GM21526 (cell line): ENCODE results near the gene TNS3.

ENCODE experiments used
- ATAC-seq: cut with Tn5 transposase; IDR thresholded peaks from one replicate; pipeline ENCODE4 v1.9.1; 2021; ENCODE audit warnings: moderate library complexity; ENCODE audit not compliant: unreplicated experiment, low FRiP score

The TNS3 gene

DNA sequence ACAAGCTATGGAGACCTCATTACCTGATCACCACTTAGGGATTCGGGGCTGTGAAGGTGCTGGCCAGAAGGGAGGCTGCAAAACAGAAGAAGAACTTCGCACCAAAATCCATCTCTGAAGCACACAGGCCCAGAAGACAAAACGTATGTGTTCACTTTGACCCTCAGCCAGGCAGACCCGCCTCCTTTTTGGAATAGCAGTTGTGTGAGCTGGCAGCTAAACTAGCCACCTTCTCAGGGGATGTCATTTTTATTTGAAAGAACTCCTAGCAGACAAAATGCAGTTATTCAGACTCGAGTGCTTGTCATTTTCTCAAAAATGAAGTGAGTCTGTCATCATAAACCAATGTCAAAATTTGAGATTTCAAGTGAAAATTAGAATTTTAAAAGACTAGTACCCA, 71.7 kb downstream of the TNS3 start:
- ATAC-seq = no peak

DNA sequence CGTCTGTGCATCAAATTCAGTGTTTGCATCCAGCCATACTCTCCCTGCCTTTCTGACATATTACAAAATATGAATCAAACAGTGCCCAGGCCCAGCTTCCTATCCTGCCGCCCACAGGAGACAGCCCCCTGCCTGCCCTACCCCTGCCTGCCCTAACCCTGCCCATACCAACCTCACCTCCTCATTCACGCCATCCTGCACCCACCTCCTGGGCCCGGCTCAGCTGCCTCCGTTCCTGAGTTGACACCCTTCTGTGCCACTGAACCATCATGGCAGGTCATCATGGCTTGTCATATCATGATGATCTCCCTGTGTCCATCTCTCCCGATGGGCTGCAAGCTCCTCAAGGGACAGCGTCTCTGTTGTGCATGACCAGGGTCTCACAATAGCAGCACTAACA, 72.3 kb downstream of the TNS3 start:
- ATAC-seq = no peak

DNA sequence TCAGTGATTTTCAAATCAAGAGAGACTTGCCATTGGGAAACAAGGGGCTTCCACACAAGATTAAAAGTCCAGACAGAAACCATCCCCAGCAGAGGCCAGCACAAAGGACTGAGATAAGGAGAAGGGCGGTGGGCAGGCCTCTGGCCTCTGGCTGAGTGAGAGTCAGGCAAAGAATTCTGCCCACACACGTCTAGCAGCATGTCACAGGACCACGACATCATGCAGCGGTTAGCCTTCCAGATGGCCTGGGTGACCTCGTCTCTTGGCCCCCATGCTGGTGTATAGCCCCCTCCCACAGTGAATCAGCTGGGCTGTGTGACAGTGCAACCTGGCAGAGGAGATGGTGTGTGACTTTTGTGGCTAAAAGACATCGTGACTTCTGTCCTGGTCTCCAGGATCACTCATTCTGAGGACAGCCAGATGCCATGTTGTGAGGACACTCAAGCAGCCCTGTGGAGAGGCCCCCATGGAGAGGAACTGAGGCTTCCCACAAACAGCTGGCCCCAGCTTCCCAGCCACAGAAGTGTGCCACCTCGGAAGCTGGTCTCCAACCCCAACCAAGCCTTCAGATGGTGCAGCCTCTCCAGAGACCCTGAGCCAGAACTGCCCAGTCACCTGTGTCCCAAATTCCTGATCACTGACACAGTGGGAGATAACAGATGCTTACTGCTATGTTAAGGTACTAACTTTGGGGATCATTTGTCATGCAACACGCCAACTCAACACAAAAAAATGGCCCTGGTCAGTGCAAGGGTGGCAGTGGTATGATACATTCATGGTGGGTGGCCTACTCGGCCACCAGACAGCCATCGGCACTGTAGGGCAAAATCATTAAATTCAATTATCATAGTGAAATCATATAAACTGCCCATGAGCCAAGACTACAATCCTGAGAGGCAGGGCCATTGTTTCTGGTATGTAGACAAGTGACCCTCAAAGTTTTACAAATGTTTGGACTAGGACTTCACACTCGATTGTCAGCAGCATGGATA, 73.2 kb downstream of the TNS3 start:
- ATAC-seq = no peak

DNA sequence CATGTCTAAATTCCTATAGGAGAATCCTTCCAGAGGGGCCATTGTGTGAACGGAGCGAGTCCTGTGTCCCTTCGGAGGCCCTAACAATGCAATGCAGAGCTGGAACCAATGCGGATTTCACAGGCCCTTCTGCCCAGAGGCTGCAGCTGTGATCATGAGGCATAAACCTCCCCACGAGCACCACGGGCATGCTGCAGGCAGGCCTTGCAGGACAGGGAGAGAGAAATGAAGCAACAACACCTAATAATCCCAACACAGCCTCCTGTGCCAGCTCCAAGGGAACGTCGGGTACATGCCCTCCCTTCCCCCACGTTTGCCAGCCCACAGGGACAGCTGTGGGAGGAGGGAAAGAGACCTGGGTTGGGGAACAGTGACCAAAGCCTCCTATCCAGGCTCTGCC, 74.4 kb downstream of the TNS3 start:
- ATAC-seq = no peak

DNA sequence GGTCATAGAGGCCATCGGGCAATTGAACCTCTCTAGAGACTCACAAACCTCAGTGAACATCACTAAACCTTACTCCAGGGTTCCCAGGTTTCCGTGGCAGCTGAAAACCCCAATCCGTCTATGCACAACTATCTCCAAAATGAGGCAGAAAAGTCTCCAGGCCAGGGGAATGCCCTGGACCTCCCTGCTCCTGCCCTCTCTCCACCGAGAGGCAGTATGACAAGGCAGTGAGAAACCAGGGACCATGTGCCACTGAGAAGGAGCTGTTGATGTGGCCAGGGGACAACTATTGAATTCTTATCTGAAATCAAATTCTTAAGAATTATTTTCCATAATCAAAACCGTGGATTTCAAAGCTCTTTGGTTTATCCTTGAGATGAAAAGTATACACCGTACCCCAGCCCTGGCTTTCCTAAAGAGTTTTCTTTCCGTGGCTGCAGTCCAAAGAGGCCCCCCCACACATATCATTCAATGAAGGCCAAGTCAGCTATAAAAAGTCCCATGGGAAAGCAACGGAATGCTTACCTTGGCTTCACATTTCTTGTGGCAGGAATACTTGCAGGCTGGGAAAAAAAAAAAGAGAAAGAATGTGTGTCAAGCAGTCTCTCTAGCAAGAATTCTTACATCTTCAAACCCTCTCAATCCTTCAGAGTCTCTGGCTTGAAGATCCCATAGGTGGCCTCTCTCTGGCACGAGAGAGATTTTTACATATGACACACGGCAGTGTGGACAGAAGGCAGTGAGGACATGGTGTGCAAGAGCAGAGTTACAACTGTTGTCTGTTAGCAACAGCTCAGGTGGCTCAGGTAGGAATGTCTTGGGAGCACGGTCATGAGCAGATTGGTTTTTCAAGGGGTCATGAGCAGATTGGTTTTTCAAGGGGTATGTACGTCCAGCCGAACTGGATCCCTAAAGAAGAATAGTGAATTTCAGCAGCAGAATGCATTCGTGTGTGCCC, 75.2 kb downstream of the TNS3 start:
- no peak for ATAC-seq

DNA sequence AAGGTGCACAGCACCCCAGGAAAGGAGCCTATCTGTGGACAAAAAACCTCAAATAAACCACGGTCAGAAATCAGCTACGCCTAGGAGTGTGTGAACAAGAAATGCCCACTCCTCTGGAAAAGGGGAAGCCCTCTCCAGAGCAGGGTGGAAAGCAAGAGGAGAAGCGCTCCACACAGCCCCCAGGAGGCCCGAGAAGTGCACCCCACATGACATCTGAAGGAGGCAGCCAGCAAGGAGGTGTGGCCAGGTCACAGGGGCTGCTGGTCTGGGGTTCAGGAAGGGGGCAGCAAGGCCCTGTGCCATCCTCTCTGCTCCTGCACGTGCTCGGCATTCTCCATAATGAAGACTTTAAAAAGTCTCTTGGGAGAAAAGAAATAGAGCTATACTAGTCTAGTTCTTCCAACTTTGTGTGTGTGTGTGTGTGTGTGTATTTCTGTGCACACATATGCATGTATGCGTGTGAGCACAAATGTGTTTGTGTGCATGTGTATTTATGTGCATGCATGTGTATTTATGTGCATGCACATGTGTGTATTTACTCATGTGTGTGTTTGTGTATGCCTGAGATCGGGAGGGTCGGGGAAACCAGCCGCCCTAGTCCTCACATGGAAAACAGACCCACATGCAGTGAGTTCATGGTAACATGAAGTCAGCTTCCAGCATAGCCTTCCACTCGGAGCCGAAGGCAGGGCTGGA, 76.5 kb downstream of the TNS3 start:
- ATAC-seq = no peak

DNA sequence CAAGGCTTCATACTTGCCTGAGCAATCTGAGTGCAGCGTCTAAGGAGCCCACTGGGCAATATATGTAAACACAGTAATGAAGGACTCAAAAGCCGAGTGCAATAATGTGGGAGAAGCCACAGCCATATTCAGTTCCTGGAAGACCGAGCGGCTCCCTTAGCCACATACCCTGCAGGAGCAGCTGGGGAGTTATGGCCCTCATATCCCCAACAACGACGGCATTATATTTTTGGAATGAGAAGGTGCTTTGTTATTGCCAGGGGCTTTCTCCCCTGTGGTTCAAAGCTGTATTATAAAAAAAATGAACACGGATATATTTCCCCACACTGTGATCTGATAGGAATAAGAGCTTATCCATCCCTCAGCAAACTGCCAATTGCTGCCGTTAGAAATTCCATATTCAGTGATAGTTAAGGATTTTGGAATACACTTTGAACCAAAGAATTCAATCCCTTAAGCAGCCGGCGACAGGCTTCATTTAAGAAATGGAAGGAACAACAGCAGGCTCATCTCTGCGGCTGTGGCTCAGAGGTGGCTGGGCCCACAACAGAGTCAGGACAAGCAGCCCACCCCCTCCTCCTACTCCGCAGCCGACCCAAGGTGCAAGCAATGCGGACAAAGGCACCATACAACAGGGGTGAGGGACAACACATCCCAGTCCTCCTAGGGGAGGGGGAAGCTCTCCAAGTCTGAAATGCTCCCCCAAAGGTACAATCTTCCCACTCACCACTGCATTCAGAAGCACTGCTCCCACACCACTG, 77.2 kb downstream of the TNS3 start:
- no peak for ATAC-seq

DNA sequence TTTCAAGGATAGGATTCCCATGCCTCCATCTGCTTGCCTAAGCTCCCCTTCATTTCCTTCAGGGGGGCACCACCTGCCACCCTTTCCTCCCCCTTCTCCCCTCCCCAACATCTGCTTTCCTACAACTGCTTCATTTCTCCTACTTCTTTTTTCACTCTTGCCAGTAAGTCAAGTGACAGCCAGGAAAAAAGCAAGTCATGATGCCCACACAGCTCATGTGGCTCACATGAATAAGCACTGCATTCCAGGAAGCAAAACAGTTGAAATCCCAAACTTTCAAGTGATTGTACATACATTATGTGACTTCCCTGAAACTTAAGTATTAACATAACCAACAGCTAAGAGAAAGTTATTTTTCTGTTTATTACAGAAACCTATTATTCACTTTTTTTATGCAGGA, 78.6 kb downstream of the TNS3 start:
- no peak for ATAC-seq

DNA sequence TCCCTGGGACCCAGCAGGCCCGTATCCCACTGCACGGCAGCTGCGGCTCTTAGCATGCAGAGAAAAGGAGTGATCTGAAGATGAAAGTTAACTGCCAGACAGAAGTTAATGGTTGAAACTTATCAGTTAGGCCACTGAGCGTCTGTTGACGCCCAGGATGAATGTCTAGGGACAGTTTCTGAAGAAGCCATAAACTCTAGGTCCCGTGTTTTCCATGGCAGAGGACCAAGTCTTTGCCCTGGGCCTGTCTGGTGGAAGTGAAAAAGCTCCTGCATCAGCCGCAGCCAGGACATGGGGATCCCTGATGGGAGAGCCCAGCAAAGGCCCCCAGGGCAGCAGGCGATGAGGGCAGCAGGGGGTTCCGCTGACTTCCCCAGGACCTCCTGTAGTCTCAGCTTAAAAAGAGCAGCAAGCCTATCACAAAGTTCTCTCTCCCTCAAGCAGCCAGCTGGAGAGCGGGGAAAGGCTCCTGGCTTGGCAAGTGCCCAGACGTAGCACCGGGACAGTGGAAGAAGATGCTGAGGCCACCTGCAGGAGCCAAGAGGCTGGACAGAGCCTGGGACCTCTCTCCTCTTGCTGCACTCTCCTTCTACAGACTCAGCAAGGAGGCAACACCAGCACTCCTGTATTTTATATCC, 79.6 kb downstream of the TNS3 start:
- no peak for ATAC-seq

DNA sequence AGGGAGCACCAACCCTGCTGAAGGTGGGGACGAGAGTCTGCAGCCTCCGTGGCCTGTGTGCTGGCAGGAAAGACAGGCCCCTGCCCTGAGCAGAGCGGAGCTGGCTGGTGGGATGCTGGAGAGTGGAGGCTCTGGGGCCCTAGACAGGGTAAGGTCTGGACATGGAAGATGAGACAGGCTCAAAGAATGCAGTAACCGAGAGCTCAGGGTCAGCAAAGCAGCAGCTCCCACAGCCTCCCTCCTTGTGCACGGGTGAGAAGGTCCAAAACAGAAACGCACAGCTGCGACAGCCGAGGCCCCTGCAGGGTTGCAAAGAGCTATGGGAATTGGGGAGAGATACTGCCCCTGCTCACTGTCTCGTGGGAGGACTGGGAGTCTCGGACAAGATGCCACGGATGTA, 80.5 kb downstream of the TNS3 start:
- no peak for ATAC-seq

DNA sequence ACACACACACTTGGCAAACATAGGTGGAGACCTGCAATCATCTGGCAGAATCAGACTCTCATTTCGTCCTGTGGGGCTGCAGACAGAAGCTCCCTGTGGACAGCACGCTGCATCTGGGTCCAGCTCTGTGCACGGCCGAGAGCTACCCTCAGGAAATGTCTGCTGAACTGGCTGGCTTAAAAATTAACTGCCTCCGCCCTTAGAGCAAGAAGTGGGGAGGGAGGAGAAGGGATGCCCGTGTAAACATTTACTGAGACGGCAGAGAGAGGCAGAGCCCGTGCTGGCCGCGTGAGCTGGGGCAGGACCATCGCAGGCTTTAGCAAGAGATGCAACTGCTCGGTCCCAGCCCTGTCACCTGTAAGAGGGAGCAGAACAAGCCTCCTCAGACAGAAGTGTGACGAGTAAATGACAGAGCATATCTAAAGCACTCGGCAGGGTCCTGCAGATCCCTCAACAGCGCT, 81.8 kb downstream of the TNS3 start:
- no peak for ATAC-seq

DNA sequence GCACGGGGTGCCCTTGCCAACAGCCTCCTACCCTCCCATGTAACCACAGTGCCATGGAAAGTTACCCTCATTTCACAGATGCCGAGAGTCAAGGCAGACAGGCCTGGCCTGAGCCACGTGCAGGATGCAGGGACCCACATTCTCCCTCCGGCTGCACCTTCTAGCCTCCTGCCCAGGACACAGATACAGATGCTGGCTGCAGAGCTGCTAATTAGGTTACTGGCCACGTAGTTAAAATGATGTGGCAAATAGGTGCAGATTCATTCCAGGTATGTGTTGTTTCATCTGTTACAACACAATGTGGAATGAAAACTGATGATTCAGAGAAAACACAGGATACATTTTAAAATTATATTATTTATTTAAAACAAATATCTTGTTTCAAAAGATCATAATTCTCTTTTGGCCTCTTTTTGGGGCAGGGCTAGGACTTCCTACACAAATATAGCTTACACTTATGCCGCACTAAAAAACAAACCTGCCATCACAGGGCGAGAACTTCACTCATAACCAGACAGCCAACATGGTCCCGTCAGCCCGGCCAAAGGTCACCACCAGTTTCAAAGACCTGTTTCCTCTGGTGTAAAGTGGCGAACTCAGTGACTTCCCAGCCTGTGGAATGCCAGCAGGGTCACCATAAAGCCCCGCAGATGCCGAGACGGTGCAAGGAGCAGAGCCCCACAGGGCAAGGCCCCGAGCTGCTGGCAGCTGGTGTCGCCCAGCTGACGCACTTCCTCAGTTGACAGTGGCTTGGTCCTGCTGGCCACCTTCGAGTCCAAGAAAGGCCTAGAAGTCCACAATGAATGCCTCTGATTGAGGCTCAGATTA, 83.5 kb downstream of the TNS3 start:
- ATAC-seq = no peak

DNA sequence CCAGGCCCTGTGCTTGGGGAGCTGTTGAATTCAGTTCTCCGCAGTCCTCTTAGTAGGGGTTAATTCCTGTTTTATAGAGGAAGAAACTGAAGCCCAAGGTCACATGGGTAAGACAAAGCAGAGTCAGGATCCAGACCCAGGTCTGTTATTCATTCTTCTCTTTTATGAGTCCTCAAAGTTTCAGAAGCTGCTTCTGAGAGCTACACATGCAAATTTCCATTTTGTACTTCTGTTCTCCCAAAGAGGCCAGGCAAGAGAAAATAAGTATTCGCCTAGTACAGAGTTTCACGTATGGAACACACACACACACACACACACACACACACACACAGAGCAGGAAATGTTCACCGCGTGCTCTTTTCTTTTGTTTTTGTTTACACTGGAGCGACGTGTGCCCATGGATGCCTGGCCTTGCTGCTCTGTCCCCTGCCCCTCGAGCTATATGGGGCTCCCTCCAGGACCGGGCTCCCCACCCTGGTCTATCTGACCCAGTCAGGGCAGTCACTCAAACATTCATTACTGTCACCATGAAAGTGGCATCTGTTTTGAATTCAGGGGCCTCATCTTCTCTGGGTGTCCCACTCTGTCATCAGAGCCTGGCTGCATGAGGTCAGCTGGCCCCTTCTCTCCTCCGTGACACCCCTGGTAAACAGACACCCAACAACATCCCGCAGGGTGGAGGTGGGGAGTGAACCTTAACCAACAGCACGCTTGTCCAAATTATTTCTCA, 84.4 kb downstream of the TNS3 start:
- ATAC-seq = peak; percentile 93

DNA sequence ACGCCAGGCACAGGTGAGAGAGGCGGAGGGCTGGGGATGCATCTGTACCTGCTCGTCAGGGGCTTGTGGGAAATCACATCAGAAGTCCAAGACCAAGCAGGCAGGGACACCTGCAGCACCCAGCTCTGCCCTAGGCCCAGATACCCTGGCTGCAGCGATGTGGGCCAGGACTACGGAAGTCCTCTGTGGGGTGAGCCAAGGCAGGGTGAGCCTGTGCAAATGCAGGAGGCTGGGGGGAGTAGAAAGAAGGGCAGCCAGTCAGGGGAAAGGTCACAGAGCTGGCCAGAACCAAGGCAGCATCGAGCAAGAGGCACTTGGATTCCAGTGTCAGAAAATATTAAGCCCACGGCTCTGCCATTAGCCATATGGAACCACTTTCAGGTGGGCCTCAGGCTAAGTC, 85.2 kb downstream of the TNS3 start:
- no peak for ATAC-seq

DNA sequence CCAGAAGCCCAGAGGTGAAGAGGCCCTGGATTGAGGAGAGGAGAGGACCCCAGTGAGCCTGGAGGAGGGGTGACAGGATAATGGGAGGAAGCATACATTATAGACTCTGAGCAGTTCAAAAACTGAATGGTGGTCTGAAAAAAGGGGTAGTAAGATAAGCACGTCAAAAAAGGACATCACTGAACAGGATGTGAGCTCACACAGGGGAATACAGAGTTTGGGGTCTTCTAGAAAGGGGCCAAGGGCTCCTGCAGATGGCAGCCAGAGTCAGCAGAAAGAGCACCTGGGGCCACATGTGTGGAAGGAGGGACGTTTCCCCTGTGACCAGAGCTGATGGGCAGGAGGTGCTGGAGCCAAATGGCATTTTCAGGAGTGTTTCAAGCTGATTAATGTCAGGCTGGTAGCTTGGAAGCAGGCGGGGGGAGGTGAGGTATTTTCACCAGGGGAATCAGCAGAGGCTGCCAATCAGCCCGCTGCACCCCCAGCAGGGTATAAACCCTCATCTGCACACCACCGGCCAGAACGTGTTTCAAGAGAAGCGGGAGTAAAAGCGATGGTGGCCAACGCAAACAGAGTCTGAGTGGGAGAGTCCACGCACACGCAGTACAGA, 85.8 kb downstream of the TNS3 start:
- ATAC-seq = no peak

DNA sequence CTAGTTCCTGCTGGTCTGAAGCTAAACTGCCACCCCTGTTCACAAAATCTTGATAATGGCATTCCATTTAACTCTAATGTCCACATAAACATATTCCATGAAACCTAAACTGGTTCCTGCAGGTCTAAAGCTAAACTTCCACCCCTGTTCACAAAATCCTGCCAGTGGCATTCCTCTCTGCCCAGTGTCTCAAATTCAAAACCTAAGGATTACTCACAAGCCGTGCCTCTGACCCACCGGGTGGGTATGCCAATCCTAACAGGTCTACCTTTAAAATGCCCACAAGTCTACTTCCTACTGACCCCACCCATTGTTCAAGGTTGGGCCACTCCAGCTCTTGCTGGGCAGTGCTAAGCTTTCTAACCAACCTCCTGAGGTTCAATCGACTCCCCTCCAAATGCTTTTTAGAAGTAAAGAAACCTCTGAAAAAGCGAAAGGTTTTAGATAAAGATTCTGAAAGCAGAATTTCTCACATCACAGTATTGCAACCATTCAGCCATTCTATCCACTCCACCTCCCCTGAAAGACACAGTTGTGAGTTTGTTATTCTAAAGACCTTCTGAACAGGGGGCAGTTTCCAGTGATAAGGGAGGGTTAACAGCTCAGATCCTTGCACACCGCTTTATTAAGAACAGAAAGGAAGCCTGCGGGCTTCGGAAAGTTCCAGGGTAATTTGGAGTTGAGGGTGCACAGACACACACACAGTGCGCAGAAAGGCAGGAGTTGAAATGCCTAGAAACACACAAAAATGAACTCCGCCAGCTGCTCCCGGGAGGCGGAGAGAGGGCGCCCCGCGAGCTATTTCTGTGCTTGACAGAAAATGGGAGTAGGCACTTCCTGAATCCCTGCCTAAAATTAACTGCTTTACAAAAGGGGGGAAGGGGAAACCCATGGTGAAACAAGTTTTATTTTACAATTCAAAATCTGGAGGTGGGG, 87.7 kb downstream of the TNS3 start:
- ATAC-seq = no peak
